H4 (cell line): ENCODE results near the gene AFF1. TPM values are rescaled to one million over a fixed set of nuclear protein-coding genes. Genes with fewer than 3 reads are reported as not detected.

Source experiments
- DNase-seq: peaks from one replicate; pipeline ENCODE4 v3.0.0-alpha.2; 2015; ENCODE audit warnings: low spot score
- total RNA-seq: library from RNA; depleted of rRNA; stranded (reverse); fragments of >200 nt; shearing (Covaris generic); gene quantifications from 2 replicates; pipeline ENCODE4 v1.2.3, GENCODE V29; 2014; rRNA removed

The AFF1 gene
- total RNA-seq, 1 experiment from 2014 or later = 8.9 TPM

DNA sequence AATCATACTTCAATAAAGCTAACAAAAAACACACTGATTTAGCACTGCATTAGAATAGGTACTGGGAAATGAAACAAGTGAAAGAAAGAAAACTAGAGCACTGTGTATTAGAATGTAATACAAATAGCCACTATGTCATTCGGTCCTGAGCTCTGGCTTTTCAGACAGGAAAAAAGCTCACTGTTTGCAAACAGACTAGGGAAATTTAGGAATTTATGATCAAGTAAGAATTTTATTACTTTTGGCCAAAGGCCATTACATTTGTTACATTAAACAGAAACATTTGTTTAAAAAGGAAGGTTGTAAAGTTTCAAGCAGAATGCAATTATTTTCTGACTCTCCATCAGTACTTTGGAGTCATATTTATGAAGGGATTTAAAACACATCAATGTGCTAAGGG is 216.9 kb downstream of the AFF1 start:
- no peak for DNase-seq

- no peak for DNase-seq
These were observed 217.7 kb downstream of the AFF1 start for GRCh38 chr4:87152310-87153041.

- no peak for DNase-seq
These were observed 218.5 kb downstream of the AFF1 start for GRCh38 chr4:87153078-87153870.

DNA sequence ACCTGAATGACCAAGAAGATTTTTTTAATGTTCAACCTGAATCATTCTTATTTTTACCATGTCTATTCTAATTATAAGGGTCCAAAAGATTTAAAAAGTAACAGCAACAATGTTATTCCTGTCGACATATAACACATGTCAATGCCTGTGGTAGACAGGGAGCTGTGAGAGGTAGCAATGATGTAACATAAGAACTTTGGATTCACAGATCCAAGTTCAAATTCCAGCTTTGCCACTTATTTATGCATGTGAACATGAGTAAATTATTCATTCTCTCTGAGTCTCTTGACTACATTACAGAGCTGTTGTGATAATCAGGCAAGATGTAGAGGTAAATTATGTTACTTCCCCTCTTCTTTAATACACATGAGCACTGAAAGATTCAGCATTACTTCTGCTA is 231.1 kb downstream of the AFF1 start:
- DNase-seq = no peak

DNA sequence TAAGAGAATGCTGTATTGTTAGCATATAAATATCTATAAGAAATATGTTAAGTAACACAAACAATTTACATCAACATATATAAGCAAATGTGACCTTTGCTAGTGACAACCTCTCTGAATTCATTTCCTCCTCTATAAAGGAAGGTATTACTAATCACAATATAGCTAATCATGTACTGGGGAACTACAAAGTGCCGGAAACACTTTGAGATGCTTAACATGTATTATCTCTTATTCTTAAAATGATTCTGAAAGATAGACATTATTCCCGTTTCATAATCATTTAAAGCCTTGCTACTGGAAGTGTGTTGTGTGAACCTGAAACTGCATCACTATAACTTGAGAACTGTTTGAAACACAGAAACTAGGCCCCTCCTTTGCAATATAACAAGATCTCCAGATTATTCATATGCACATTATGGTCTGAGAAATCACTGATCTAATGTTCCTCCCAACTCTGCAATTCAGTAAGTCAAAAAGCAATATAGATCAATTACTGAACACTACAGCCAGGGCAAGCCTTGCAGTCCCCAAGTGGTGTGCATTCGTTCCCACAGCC is 231.6 kb downstream of the AFF1 start:
- DNase-seq = no peak

GRCh38 chr4:87171944-87172343 is 237.1 kb downstream of the AFF1 start:
- DNase-seq = no peak

- DNase-seq = no peak
These were observed 239.9 kb downstream of the AFF1 start for GRCh38 chr4:87174672-87175071.

GRCh38 chr4:87179751-87180150 is 244.9 kb downstream of the AFF1 start:
- DNase-seq = peak; percentile 6

DNA sequence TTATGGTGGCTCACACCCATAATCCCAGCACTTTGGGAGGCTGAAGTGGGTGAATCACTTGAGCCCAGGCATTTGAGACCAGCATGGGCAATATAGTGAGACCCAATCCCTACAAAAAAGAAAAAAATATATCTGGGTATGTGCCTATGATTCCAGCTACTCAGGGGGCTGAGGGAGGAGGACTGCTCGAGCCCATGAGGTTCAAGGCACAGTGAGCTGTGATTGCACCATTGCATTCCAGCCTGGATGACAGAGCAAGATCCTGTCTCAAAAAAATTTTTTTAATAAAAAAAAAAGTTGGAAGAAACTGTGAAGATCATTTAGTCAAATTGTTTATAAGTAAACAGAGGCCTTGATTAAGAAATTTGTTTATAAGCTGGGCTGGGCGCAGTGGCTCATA is 246.0 kb downstream of the AFF1 start:
- DNase-seq = no peak

DNA sequence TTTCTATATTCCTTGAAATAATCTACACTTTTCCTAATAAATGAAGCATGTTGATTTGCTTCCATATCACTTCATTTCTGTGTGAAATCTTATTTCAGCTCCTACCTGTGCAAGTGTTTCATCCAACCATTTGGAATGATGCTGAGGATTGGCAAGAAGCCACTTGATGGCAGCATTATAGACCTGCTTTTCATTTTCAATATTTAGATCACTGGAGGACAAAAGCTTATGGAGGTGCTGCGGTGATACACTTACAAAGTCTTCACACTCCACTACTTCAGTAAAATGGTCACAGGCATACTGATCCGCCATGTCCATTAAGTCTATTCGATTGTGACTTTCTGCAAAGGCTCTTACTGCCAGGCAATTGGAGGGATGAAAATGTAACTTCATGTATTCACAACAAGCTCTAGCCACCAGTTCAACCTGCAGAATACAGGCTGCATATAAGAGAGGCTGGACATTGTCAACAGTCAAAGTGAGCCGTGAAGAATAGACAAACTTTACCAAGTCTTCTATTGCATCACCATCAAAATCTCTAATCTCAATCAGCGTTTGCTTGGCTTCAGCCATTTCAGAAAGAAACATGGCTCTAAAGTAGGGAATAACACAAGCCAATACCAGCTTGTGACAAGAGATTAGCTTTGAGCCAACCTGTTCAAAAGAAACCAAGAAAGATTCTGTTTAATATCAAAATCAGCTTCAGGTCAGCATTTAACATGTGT is 250.5 kb downstream of the AFF1 start:
- DNase-seq = no peak

GRCh38 chr4:87188048-87188447 is 253.2 kb downstream of the AFF1 start:
- no peak for DNase-seq

GRCh38 chr4:87188932-87189331 is 254.1 kb downstream of the AFF1 start:
- DNase-seq = no peak

Other genes starting within 250 kb of the AFF1 start
- gene SLC10A6, start 85.6 kb upstream of the AFF1 start, total RNA-seq = 0.27 TPM in 1 of 2 replicates, not detected in the other
- gene C4orf36, start 42.6 kb upstream of the AFF1 start, total RNA-seq = 1.2 and 4.9 TPM in 2 replicates